SIG-M5 treated with dmso at 0.1 percent for 504 hours (cell line): Measurements from ENCODE around the gene AMBRA1.
A peak's percentile ranks its signal among the peaks of the same experiment; 100 is the strongest.
"Not testable (repeated sequence)": the region's sequence is repeated elsewhere in the genome, so short reads cannot be mapped to it uniquely, and the experiment has no call there.

ENCODE experiments used
- DNase-seq: peaks from one replicate; lab custom pipeline; 2025; ENCODE audit not compliant: unreplicated experiment; lab: John Stamatoyannopoulos, UW

Gene AMBRA1

GRCh38 chr11:46375392-46376101, 218.3 kb downstream of the AMBRA1 start:
- no peak for DNase-seq

DNA sequence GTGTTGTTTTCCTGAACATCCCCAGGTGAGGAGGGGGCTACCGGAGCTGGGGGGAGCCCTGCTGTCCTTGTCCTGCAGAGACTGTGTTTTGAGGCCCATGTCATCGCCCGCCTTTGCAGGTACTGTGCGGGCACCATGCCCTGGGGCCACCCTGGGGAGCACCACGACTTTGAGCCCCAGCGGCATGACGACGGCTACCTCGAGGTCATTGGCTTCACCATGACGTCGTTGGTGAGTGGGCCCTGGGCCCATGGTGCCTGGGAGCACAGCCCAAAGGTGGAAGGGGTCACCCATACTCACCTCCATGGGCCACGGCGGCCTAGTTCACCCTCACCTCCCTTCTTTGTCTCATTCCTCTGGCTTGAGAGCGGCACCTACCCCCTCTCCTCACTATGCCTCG, 219.0 kb downstream of the AMBRA1 start:
- no peak for DNase-seq

GRCh38 chr11:46373787-46374740, 219.8 kb downstream of the AMBRA1 start:
- DNase-seq: no peak

DNA sequence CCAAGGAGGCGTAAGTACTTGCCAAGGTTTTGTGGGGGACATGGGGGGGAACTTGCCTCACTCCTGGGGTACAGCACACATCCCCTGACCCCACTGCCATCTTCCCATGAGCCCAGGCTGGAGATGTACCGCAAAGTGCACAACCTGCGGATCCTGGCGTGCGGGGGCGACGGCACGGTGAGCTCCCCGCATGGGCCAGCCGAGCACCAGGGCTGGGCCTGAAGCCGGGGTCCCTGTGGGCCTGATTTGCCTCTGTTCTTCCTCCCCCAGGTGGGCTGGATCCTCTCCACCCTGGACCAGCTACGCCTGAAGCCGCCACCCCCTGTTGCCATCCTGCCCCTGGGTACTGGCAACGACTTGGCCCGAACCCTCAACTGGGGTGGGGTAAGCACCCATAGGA, 221.3 kb downstream of the AMBRA1 start:
- not testable (repeated sequence) for DNase-seq

- no peak for DNase-seq
Observed at GRCh38 chr11:46372086-46372485, 221.7 kb downstream of the AMBRA1 start.

DNA sequence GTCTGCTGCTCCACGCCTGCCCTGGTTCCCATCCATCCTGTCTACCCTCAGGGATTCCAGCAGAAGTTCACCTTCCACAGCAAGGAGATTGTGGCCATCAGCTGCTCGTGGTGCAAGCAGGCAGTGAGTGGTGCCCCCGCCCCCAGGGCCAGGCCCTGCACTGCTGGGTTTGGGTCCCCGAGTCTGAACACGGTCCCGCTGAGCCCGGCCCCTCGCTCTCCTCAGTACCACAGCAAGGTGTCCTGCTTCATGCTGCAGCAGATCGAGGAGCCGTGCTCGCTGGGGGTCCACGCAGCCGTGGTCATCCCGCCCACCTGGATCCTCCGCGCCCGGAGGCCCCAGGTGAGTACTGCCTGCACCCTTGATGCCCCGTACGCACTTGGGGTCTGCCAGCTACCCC, 222.6 kb downstream of the AMBRA1 start:
- not testable (repeated sequence) for DNase-seq

DNA sequence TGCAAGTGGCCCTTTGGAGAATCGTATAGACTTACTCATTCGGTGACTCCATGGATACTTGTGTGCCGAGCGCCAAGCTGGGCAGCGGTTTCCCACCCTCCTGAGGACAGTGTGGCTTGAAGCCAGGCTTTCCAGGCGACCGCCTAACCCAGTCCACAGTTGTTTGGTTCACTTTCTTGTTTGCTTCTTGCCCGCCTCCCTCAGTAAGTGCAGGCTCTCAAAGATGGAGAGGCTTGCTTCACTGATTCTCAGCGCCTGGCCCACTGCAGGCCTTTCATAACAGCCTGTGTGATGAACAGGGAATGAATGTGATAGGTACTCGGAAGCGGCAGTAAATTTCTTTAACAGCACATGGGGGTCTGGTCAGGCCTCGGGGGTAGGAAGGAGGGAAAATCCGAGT, 223.6 kb downstream of the AMBRA1 start:
- DNase-seq: no peak

DNA sequence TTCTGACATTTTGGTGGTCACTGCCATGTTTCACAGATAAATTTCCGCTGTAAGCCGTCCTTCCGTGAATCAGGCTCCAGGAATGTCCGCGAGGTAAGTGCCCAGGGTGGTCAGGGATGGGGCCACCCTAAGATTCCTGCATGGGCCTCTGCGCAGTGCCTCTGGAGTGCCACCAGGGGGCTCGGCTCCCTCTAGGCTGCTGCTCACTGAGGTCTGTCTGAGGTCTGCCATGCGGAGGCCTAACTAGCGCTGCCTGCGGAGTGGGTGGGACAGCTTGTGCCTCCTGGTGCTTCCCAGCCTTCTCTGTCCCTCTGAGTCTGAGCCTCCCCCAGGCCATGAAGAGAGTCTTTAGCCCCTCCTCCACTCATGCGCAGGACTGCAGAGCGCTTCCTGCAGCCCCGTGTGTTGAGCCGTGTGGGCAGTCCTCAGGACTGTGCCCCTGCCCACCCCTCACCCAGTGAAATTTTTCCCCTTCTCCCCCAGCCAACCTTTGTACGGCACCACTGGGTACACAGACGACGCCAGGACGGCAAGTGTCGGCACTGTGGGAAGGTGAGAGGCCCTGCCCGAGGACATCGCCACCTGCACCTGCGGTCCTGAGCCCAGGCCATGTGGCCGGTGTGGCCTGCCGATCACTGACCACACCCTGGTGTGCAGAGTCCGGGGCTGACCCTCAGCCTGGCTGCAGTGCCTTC, 224.2 kb downstream of the AMBRA1 start:
- DNase-seq: peak; percentile 45

- DNase-seq: no peak
Observed at GRCh38 chr11:46367916-46368267, 225.9 kb downstream of the AMBRA1 start.

DNA sequence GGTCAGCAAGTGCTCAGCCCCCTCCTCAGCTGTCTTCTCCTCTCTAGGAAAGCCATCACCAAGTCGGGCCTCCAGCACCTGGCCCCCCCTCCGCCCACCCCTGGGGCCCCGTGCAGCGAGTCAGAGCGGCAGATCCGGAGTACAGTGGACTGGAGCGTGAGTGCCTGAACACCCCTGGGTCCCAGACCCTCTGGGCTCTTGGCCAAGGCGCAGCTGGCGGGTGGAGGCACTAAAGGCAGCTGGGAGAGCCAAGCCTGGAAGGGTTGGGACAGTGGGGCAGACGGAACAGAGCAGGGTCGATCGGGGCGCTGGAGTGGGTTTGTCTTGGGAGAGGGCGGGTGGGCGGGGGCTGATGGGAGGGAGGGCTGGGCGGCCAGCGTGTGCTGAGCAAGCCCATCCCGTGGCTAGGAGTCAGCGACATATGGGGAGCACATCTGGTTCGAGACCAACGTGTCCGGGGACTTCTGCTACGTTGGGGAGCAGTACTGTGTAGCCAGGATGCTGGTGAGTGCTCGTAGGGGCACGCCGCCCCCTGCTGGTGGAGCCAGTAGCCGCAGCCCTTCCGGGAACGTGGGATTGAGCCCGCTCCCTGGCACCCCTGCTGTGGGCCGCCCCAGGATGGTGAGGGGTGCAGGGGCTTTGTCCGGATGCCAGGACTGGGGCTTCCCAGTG, 226.4 kb downstream of the AMBRA1 start:
- no peak for DNase-seq

- DNase-seq: no peak
Observed at GRCh38 chr11:46366661-46367161, 227.1 kb downstream of the AMBRA1 start.

DNA sequence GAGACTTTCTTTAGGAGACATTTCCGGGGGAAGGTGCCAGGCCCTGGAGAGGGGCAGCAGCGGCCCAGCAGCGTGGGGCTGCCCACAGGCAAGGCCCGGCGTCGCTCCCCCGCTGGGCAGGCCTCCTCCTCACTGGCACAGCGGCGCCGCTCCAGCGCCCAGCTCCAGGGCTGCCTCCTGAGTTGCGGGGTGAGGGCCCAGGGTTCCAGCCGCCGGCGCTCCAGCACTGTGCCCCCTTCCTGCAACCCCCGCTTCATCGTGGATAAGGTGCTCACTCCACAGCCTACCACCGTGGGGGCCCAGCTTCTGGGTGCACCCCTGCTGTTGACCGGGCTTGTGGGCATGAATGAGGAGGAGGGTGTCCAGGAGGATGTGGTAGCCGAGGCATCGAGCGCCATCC, 227.6 kb downstream of the AMBRA1 start:
- no peak for DNase-seq

DNA sequence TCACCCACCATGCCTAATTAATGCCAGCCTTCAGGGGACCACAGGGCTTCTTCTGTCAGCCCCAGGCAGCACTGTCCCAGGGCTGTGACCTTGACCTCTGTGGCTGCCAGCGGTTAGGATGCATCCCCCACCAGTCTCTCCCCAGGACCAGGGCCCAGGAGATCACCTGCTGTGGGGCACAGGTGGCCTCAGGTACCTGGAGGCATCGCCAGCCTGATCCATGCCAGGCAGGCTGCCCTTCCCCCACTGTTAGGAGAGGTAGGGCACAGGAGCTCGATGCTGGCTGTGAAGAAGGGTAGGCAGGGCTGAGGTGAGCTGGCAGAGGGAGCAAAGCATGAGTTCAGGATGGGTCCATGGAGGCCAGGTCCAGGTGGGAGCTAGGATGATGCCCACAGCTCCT, 229.0 kb downstream of the AMBRA1 start:
- DNase-seq: no peak

GRCh38 chr11:46364056-46364455, 229.8 kb downstream of the AMBRA1 start:
- no peak for DNase-seq

DNA sequence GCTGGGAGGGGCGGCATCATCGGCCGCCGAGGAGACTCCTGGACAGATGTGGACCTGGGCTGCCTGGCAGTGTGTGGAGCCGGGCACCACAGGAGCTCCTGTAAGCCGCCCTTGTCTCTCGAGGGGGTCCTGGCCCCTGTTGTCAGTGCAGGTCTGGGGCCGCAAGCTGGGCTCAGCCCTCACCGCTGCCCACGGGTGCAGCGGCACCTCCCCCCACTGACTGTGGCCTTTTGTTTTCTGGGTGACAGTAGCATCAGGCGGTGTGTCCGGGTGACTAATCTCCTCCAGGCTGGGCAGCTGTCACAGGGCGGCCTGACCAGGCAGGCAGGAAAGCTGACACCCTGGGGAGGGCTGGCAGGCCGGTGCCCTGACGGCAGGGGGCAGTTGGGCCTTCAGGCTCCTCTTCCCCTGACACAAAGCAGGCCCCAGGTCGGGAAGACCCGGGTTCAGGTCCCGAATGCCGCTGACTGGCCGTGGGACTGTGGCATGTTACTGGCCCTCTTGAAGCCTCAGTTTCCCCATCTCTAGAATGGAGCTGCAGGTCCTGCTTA, 230.3 kb downstream of the AMBRA1 start:
- peak; percentile 26 for DNase-seq

DNA sequence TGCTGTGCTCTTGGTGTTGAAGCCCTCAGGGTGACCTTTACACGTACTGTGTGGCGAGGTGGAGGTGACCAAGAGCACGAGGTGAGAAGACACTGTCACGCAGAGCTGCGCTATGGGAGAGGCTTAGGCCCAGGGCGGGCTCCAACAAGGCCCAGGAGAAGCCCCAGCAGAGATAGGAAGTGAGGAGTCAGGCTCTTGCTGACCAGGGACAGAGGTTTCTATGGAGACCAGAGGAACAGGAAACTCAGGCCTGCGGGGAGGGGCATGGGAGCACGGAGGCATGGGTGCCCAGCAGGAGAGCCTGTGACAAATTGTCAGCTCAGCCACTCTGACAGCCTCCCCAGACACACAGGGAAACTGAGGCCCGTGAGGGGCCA, 230.8 kb downstream of the AMBRA1 start:
- peak; percentile 27 for DNase-seq

GRCh38 chr11:46362156-46363030, 231.4 kb downstream of the AMBRA1 start:
- DNase-seq: no peak

GRCh38 chr11:46361283-46362155, 232.3 kb downstream of the AMBRA1 start:
- peak; percentile 89 for DNase-seq

- DNase-seq: peak; percentile 62
Observed at GRCh38 chr11:46360878-46361277, 232.9 kb downstream of the AMBRA1 start.
